HCT116 (cell line): Measurements from ENCODE around the gene CCDC24. TPM values are rescaled to one million over a fixed set of nuclear protein-coding genes. Genes with fewer than 3 reads are reported as not detected.

Experiments used
- ATAC-seq: fragments of 200-7000 bp; cut with Tn5 transposase; 2 replicates; pipeline ENCODE4 v1.9.1; 2020; ENCODE audit warnings: mild to moderate bottlenecking, moderate library complexity
- BruUV-seq: library from RNA; stranded (reverse); fragments of 400-500 nt; replicated peaks from 2 replicates; lab custom pipeline; 2021; lab: Mats Ljungman, UMichigan
- CTCF ChIA-PET: fragments of 300-600 bp; sonication (Branson Sonifier 250); formaldehyde crosslinking; loops from one replicate; lab custom pipeline; 2021; ENCODE audit warnings: antibody characterized with exemption; lab: Charles Lee
- POLR2A ChIA-PET: fragments of 300-600, 350-600 bp; sonication (Branson Sonifier 250); formaldehyde crosslinking; loops from one replicate; lab custom pipeline; 2021; ENCODE audit warnings: antibody characterized with exemption; lab: Charles Lee
- RAD21 ChIA-PET, 2 experiments: fragments of 300-600 bp; sonication (Branson Sonifier 250); formaldehyde crosslinking; loops; one replicate each; lab custom pipeline; 2023; ENCODE audit warnings: low total read pairs in 2 of 2; ENCODE audit not compliant: uncharacterized antibody in 2 of 2, unreplicated experiment in 2 of 2, low non-redundant PET in 1 of 2; lab: Charles Lee
- DNase-seq: peaks from one replicate; pipeline ENCODE4 v3.0.0-alpha.2; 2010; ENCODE audit warnings: low read depth, low spot score
- H2AFZ ChIP-seq: fragments of 200-600 bp; shearing (Covaris generic), sonication (generic); 2 replicates; pipeline ENCODE4 v1.6.1; 2017; ENCODE audit warnings: low read depth, mixed run types, mixed read lengths, antibody characterized with exemption, low read length; ENCODE audit not compliant: poor library complexity, severe bottlenecking
- H3K27ac ChIP-seq: 2 replicates; pipeline ENCODE4 v1.5.1; 2012; ENCODE audit warnings: low read depth, low read length
- H3K27me3 ChIP-seq: fragments of 200-600 bp; sonication (generic); 2 replicates; pipeline ENCODE4 v1.6.1; 2016; ENCODE audit warnings: mixed run types, low read length, mixed read lengths; ENCODE audit not compliant: insufficient read depth
- H3K36me3 ChIP-seq, 2 experiments: fragments of 200-500 bp in 1 of 2; fragments of 200-600 bp in 1 of 2; sonication (Bioruptor generic) in 1 of 2; sonication (generic) in 1 of 2; 2 replicates each; pipeline versions ENCODE4 v1.5.1 to v1.6.1; 2014 to 2016; ENCODE audit warnings: low read length in 2 of 2, inconsistent platforms in 1 of 2, mixed read lengths in 1 of 2, mixed run types in 1 of 2; ENCODE audit not compliant: insufficient read depth in 2 of 2, control insufficient read depth in 1 of 2
- H3K4me1 ChIP-seq, 2 experiments: fragments of 200-600 bp in 1 of 2; sonication (generic) in 1 of 2; 2 replicates each; pipeline versions ENCODE4 v1.5.1 to v1.6.1; 2012 to 2017; ENCODE audit warnings: low read length in 2 of 2, inconsistent platforms in 1 of 2, mild to moderate bottlenecking in 1 of 2, mixed read lengths in 1 of 2, mixed run types in 1 of 2, moderate library complexity in 1 of 2; ENCODE audit not compliant: insufficient read depth in 2 of 2, control insufficient read depth in 1 of 2
- H3K4me2 ChIP-seq: fragments of 200-600 bp; sonication (generic); 2 replicates; pipeline ENCODE4 v1.6.1; 2017; ENCODE audit warnings: mixed run types, low read length, mixed read lengths
- H3K4me3 ChIP-seq, 2 experiments: fragments of 200-600 bp in 1 of 2; sonication (generic) in 1 of 2; replicated peaks in 1 of 2; 2 replicates each; pipeline ENCODE4 v1.5.1; 2011 to 2016; ENCODE audit warnings: low read length in 2 of 2, control low read depth in 1 of 2, low read depth in 1 of 2, mild to moderate bottlenecking in 1 of 2, mixed read lengths in 1 of 2, mixed run types in 1 of 2
- H3K79me2 ChIP-seq: fragments of 200-600 bp; sonication (generic); 2 replicates; pipeline ENCODE4 v1.6.1; 2017; ENCODE audit warnings: mild to moderate bottlenecking, mixed run types, low read length, moderate library complexity, mixed read lengths; ENCODE audit not compliant: insufficient read depth
- H3K9ac ChIP-seq: fragments of 200-600 bp; sonication (generic); 2 replicates; pipeline ENCODE4 v1.6.1; 2016; ENCODE audit warnings: low read length, mixed read lengths
- H3K9me2 ChIP-seq: fragments of 200-600 bp; sonication (generic), shearing (Covaris generic); 2 replicates; pipeline ENCODE4 v1.6.1; 2017; ENCODE audit warnings: mixed run types, mild to moderate bottlenecking, moderate library complexity; ENCODE audit not compliant: insufficient read depth
- H3K9me3 ChIP-seq, 2 experiments: fragments of 200-500 bp in 1 of 2; fragments of 200-600 bp in 1 of 2; sonication (Bioruptor generic) in 1 of 2; sonication (generic) in 1 of 2; 2 replicates each; pipeline ENCODE4 v1.6.1; 2014 to 2017; ENCODE audit warnings: low read length in 2 of 2, mixed read lengths in 2 of 2, inconsistent platforms in 1 of 2, low read depth in 1 of 2, mild to moderate bottlenecking in 1 of 2, mixed run types in 1 of 2, moderate library complexity in 1 of 2; ENCODE audit not compliant: control insufficient read depth in 1 of 2, insufficient read depth in 1 of 2
- H4K20me1 ChIP-seq: fragments of 200-600 bp; sonication (generic), shearing (Covaris generic); 2 replicates; pipeline ENCODE4 v1.6.1; 2017; ENCODE audit warnings: mixed run types, mild to moderate bottlenecking, moderate library complexity; ENCODE audit not compliant: insufficient read depth
- CEBPB ChIP-seq: IDR thresholded peaks from 2 replicates; pipeline ENCODE4 v1.6.1; 2012; ENCODE audit warnings: low read depth
- POLR2A ChIP-seq: IDR thresholded peaks from 2 replicates; pipeline ENCODE4 v1.7.0; 2011; ENCODE audit warnings: borderline replicate concordance; ENCODE audit not compliant: insufficient read depth, insufficient read length; ENCODE audit errors: extremely low read depth
- RAD21 ChIP-seq: IDR thresholded peaks from 2 replicates; pipeline ENCODE4 v1.6.1; 2012; ENCODE audit warnings: low read depth, mild to moderate bottlenecking
- SIN3A ChIP-seq: IDR thresholded peaks from 2 replicates; pipeline ENCODE4 v1.6.1; 2012; ENCODE audit warnings: low read depth
- SP1 ChIP-seq: IDR thresholded peaks from 2 replicates; pipeline ENCODE4 v1.6.1; 2012; ENCODE audit warnings: low read depth
- ZFX ChIP-seq: fragments of 450-650 bp; IDR thresholded peaks from 2 replicates; pipeline ENCODE4 v1.6.1; 2017
- ZNF274 ChIP-seq: fragments of 200-500 bp; sonication (Bioruptor generic); IDR thresholded peaks from 2 replicates; pipeline ENCODE4 v1.6.1; 2014; ENCODE audit warnings: mild to moderate bottlenecking, low read depth, low read length, inconsistent platforms
- intact Hi-C: fragments of 100-400 bp; cut with micrococcal nuclease; formaldehyde crosslinking; loops from 2 replicates; pipeline ENCODE4 v1.10.0; 2022
- total RNA-seq: library from RNA; stranded (reverse); gene quantifications from one replicate; pipeline ENCODE4 v1.2.1, GENCODE V29; 2021; ENCODE audit not compliant: unreplicated experiment
- TF ChIP-seq, protein P1 (sequence below): IDR thresholded peaks from 2 replicates; pipeline ENCODE4 v1.6.1; 2012

Gene CCDC24
- total RNA-seq, 1 experiment from 2014 or later, result 23.3 TPM

- Histone ChIP-seq H3K36me3 (no peaks in the 10 kb centered on the region), H4K20me1 (no peaks in the 10 kb centered on the region), H3K4me1 (peaks cover 7 to 8% of the 10 kb centered on the region in 2 experiments; a peak in 3 of 4 replicates), H3K9me2 (no peaks in the 10 kb centered on the region), H3K9ac (no peak overlapping the region), H3K79me2 (no peaks in the 10 kb centered on the region), H2AFZ (no peak overlapping the region), H3K4me2 (no peak overlapping the region), H3K27ac (no peak overlapping the region), H3K9me3 (no peaks in the 10 kb centered on the region), H3K27me3 (no peaks in the 10 kb centered on the region), H3K4me3 (no peak overlapping the region)
- BruUV-seq, result no TSS peak
- DNase-seq (no peak), ATAC-seq (no peak)
- ChIA-PET RAD21 (no interaction called here), CTCF (interaction anchor here (1.9 kb wide), 1 partner anchor 23 kb away, joined by 5 read pairs; no protein-coding TSS in a partner anchor), POLR2A (no interaction called here)
- intact Hi-C loops, result no loop called here
- TF ChIP-seq ZNF274 (no peak), SP1 (no peak), RAD21 (no peak), SIN3A (no peak)
- TF ChIP-seq, protein P1, sequence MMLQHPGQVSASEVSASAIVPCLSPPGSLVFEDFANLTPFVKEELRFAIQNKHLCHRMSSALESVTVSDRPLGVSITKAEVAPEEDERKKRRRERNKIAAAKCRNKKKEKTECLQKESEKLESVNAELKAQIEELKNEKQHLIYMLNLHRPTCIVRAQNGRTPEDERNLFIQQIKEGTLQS, result no peak
Measured at GRCh38 chr1:44012941-44013609, 21.7 kb downstream of the CCDC24 start.

GRCh38 chr1:44013949-44014348 is 22.6 kb downstream of the CCDC24 start:
- no peak overlapping the region for H3K4me2 ChIP-seq
- CTCF ChIA-PET, result interaction anchor here (1.3 to 1.9 kb wide), 2 partner anchors 8 to 22 kb away, joined by 3 to 5 read pairs; no protein-coding TSS in a partner anchor
- no TSS peak for BruUV-seq
- no peaks in the 10 kb centered on the region for H3K9me2 ChIP-seq
- no peak overlapping the region for H3K27ac ChIP-seq
- H3K9ac ChIP-seq, result no peak overlapping the region
- H3K9me3 ChIP-seq, result no peaks in the 10 kb centered on the region
- no peak for DNase-seq
- no peaks in the 10 kb centered on the region for H3K79me2 ChIP-seq
- H3K27me3 ChIP-seq, result no peaks in the 10 kb centered on the region
- TF ChIP-seq CEBPB, result no peak
- no peak for TF ChIP-seq ZFX
- TF ChIP-seq POLR2A, result no peak
- TF ChIP-seq, all 23 proteins: peak for 0
- ATAC-seq, result no peak
- H3K4me3 ChIP-seq, result no peak overlapping the region
- ChIA-PET POLR2A (interaction anchor here (0.7 kb wide), 1 partner anchor 560 kb away, joined by 3 read pairs; the partner anchor contains the start of gene HYI), RAD21 (no interaction called here)
- no peaks in the 10 kb centered on the region for H3K36me3 ChIP-seq
- no peak overlapping the region for H2AFZ ChIP-seq
- intact Hi-C loops, result no loop called here
- peaks cover 7 to 8% of the 10 kb centered on the region in 2 experiments; a peak in 3 of 4 replicates for H3K4me1 ChIP-seq
- H4K20me1 ChIP-seq, result no peaks in the 10 kb centered on the region
